OCI-LY1 (cell line): Measurements from ENCODE around the gene IGF1R.

ENCODE experiments used
- H2AFZ ChIP-seq: fragments of 200-600 bp; sonication (generic), shearing (Covaris generic); 2 replicates; pipeline ENCODE4 v1.6.0; 2014; ENCODE audit warnings: antibody characterized with exemption, mild to moderate bottlenecking, low read length
- H3F3A ChIP-seq: fragments of 200-600 bp; sonication (generic), shearing (Covaris generic); 2 replicates; pipeline ENCODE4 v1.6.0; 2014; ENCODE audit warnings: mild to moderate bottlenecking, antibody characterized with exemption, low read length, moderate library complexity; ENCODE audit not compliant: insufficient read depth
- H3K27ac ChIP-seq: fragments of 200-600 bp; sonication (generic); 2 replicates; pipeline ENCODE4 v1.5.1; 2014; ENCODE audit warnings: low read length, mixed run types, mild to moderate bottlenecking, low read depth; ENCODE audit not compliant: poor library complexity, severe bottlenecking
- H3K27me3 ChIP-seq: fragments of 200-600 bp; sonication (generic); 2 replicates; pipeline ENCODE4 v1.6.0; 2014; ENCODE audit warnings: antibody characterized with exemption, mild to moderate bottlenecking, low read length, moderate library complexity; ENCODE audit not compliant: insufficient read depth
- H3K36me3 ChIP-seq: fragments of 200-600 bp; sonication (generic); 2 replicates; pipeline ENCODE4 v1.6.1; 2014; ENCODE audit warnings: mild to moderate bottlenecking, antibody characterized with exemption, low read length, moderate library complexity, mixed read lengths; ENCODE audit not compliant: insufficient read depth
- H3K4me1 ChIP-seq: fragments of 200-600 bp; sonication (generic); 2 replicates; pipeline ENCODE4 v1.5.1; 2014; ENCODE audit warnings: mild to moderate bottlenecking, low read length, moderate library complexity; ENCODE audit not compliant: insufficient read depth, severe bottlenecking
- H3K4me2 ChIP-seq: fragments of 200-600 bp; sonication (generic), shearing (Covaris generic); 2 replicates; pipeline ENCODE4 v1.6.1; 2014; ENCODE audit warnings: low read length
- H3K4me3 ChIP-seq: fragments of 200-600 bp; sonication (generic); 2 replicates; pipeline ENCODE4 v1.5.1; 2014; ENCODE audit warnings: low read length, low read depth, mild to moderate bottlenecking, mixed read lengths; ENCODE audit not compliant: poor library complexity, severe bottlenecking
- H3K79me2 ChIP-seq: fragments of 200-600 bp; shearing (Covaris generic); 2 replicates; pipeline ENCODE4 v1.6.1; 2016; ENCODE audit warnings: mixed run types, low read length, mixed read lengths; ENCODE audit not compliant: insufficient read depth
- H3K9ac ChIP-seq: fragments of 200-600 bp; sonication (generic), shearing (Covaris generic); 2 replicates; pipeline ENCODE4 v1.6.1; 2014; ENCODE audit warnings: mild to moderate bottlenecking, low read length, mixed read lengths
- H3K9me2 ChIP-seq: fragments of 200-600 bp; sonication (generic), shearing (Covaris generic); 2 replicates; pipeline ENCODE4 v1.6.1; 2014; ENCODE audit warnings: low read depth, mild to moderate bottlenecking, low read length, mixed read lengths
- H3K9me3 ChIP-seq: fragments of 200-600 bp; shearing (Covaris generic); 2 replicates; pipeline ENCODE4 v1.6.1; 2014; ENCODE audit warnings: low read length, mixed read lengths
- H4K20me1 ChIP-seq: fragments of 200-600 bp; sonication (generic), shearing (Covaris generic); 2 replicates; pipeline ENCODE4 v1.6.0; 2016; ENCODE audit warnings: mild to moderate bottlenecking, low read length; ENCODE audit not compliant: insufficient read depth
- EZH2 ChIP-seq: fragments of 200-600 bp; sonication (generic), shearing (Covaris generic); IDR thresholded peaks from 2 replicates; pipeline ENCODE4 v1.8.0; 2017; ENCODE audit warnings: borderline replicate concordance, mixed run types, mild to moderate bottlenecking, antibody characterized with exemption, low read length, moderate library complexity, mixed read lengths
- TF ChIP-seq, protein P1 (sequence below): fragments of 200-600 bp; sonication (generic), shearing (Covaris generic); IDR thresholded peaks from 2 replicates; pipeline ENCODE4 v1.5.1; 2017; ENCODE audit warnings: mild to moderate bottlenecking, antibody characterized with exemption, low read length, moderate library complexity, mixed read lengths

Gene IGF1R

DNA sequence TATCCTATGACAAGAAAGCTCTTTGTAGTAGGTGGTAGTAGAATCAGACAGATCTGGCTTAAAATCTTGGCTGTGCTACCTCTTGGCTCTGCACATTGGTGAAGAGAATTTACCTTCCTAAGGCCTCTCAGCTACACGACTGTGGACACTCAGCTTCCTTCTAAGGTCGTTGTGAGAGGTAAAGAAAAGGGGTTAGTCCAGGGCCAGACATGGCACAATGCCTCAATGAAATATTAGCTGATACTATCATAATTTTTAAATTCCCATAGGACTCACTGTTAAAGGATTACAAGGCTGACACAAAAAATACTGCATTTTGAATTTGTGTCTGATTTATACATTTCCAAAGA lies 80.4 kb downstream of the IGF1R start:
- H3K4me3 ChIP-seq, result no peak overlapping the region
- no peak overlapping the region for H2AFZ ChIP-seq
- no peaks in the 10 kb centered on the region for H3K9me3 ChIP-seq
- 0 out of 2 replicates have a peak, but pooled peaks cover 3% of the 10 kb centered on the region for H3K27me3 ChIP-seq
- no peak overlapping the region for H3K27ac ChIP-seq
- TF ChIP-seq, protein P1, sequence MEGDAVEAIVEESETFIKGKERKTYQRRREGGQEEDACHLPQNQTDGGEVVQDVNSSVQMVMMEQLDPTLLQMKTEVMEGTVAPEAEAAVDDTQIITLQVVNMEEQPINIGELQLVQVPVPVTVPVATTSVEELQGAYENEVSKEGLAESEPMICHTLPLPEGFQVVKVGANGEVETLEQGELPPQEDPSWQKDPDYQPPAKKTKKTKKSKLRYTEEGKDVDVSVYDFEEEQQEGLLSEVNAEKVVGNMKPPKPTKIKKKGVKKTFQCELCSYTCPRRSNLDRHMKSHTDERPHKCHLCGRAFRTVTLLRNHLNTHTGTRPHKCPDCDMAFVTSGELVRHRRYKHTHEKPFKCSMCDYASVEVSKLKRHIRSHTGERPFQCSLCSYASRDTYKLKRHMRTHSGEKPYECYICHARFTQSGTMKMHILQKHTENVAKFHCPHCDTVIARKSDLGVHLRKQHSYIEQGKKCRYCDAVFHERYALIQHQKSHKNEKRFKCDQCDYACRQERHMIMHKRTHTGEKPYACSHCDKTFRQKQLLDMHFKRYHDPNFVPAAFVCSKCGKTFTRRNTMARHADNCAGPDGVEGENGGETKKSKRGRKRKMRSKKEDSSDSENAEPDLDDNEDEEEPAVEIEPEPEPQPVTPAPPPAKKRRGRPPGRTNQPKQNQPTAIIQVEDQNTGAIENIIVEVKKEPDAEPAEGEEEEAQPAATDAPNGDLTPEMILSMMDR, result no peak
- TF ChIP-seq EZH2, result no peak
- no peak overlapping the region for H3K9ac ChIP-seq
- H3K4me1 ChIP-seq, result no peaks in the 10 kb centered on the region
- H3K4me2 ChIP-seq, result no peak overlapping the region
- no peaks in the 10 kb centered on the region for H3K36me3 ChIP-seq
- no peaks in the 10 kb centered on the region for H3K9me2 ChIP-seq
- H3F3A ChIP-seq, result no peaks in the 10 kb centered on the region
- no peaks in the 10 kb centered on the region for H3K79me2 ChIP-seq
- no peaks in the 10 kb centered on the region for H4K20me1 ChIP-seq

DNA sequence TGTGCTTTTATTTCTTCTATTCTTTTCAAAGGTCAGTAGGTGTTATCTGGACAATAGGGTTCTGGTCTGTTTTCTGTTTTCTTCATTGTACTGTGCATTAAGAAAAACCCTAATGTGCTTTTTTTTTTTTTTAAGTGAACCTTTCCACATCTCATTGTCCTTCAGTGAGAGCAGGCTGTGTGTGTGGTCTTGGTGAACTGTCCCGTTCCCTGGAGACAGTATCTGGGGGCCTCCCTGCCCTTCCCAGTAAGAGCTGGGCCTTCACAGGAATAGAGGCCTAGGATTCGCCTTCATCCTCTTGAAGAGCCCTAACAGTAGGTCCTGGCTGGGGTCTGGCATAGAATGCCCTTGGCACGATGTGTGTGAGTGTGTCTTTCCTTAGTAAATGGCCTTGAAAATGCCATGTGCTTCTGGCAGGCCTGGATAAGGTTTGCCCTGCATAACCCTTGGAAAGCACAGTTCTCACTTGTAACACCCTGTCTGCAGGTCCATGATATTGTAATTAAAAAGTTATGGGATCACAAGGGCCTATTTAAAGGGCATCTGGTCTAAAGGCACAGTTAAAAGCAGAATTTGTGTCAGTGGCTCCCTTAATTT lies 81.2 kb downstream of the IGF1R start:
- Histone ChIP-seq H3F3A (no peaks in the 10 kb centered on the region), H3K9me2 (no peaks in the 10 kb centered on the region), H2AFZ (no peak overlapping the region), H3K9ac (no peak overlapping the region), H3K27me3 (0 out of 2 replicates have a peak, but pooled peaks cover 3% of the 10 kb centered on the region), H3K4me3 (no peak overlapping the region), H3K79me2 (no peaks in the 10 kb centered on the region), H3K4me2 (no peak overlapping the region), H3K9me3 (no peaks in the 10 kb centered on the region), H3K4me1 (no peaks in the 10 kb centered on the region), H3K27ac (no peak overlapping the region), H3K36me3 (no peaks in the 10 kb centered on the region), H4K20me1 (no peaks in the 10 kb centered on the region)
- TF ChIP-seq, protein P1, result no peak
- no peak for TF ChIP-seq EZH2

DNA sequence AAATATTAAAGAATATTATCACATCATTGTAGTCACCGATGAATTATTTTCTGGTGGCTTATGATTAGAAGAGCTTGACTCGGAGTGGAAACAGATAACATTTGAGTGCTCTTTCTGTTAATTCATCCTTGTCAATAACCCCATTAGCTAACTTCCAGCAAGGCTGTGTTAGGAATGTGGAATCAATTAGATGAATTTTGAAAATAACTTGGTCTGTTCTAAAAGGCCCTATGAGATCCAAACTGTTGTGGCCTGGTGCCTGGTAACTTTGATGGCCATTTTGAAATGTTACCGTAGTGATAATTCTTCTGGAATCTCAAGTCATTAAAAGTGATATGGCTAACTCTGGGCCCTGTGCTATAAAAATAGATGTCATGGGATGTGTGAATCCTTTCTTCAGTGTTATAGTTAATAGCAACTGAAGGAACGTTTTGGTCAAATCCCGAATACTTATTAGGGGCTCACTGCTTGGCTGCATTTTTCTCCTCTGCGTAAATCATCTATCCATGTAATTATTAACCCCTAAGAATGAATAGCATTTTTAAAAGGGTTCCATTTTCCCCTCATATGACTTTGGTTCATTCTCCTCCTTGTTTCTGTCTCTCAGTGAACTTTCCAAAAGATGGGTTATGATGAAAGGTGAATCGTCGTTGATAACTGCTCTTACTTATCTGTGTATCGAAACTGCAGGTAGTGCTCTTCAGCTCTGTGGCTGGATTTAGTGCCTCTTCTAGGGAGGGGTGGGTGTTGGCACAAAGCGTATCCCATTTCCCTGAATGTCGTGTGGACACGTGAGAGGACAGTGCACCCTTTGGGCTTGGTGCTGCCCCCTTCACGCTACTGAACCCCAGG lies 82.7 kb downstream of the IGF1R start:
- H3K27ac ChIP-seq, result no peak overlapping the region
- H3K9me2 ChIP-seq, result no peaks in the 10 kb centered on the region
- H3K4me1 ChIP-seq, result no peaks in the 10 kb centered on the region
- H3K9me3 ChIP-seq, result no peaks in the 10 kb centered on the region
- no peaks in the 10 kb centered on the region for H3F3A ChIP-seq
- no peak overlapping the region for H3K4me2 ChIP-seq
- no peaks in the 10 kb centered on the region for H3K79me2 ChIP-seq
- no peak overlapping the region for H3K9ac ChIP-seq
- no peaks in the 10 kb centered on the region for H3K36me3 ChIP-seq
- TF ChIP-seq, protein P1, result no peak
- TF ChIP-seq EZH2, result no peak
- no peak overlapping the region for H3K4me3 ChIP-seq
- H3K27me3 ChIP-seq, result peaks cover 3% of the 10 kb centered on the region; the same call in 1 of the 2 replicates
- H2AFZ ChIP-seq, result no peak overlapping the region
- no peaks in the 10 kb centered on the region for H4K20me1 ChIP-seq
